GM18520 (cell line): Measurements from ENCODE around the gene PMAIP1.

ENCODE experiments used
- ATAC-seq: cut with Tn5 transposase; IDR thresholded peaks from one replicate; pipeline ENCODE4 v1.9.1; 2021; ENCODE audit not compliant: unreplicated experiment

Gene PMAIP1

DNA sequence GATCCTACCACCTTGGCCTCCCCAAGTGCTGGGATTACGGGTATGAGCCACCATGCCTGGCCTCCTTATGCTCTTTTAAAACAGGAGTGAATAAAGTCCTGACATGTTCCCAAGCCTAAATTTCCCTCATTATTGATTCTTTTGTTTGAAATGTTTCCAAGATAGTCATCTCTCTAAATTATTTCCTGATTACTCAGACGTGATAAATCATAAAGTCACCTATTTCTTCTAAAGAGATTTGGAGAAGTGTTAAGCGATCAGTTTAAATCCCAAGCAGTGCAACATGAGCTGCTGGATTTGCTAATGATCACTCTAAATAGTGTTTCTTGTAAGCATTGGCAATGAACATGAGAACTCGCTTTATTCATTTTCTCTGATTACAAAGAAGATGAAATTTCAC is 51.8 kb downstream of the PMAIP1 start:
- ATAC-seq, result no peak

DNA sequence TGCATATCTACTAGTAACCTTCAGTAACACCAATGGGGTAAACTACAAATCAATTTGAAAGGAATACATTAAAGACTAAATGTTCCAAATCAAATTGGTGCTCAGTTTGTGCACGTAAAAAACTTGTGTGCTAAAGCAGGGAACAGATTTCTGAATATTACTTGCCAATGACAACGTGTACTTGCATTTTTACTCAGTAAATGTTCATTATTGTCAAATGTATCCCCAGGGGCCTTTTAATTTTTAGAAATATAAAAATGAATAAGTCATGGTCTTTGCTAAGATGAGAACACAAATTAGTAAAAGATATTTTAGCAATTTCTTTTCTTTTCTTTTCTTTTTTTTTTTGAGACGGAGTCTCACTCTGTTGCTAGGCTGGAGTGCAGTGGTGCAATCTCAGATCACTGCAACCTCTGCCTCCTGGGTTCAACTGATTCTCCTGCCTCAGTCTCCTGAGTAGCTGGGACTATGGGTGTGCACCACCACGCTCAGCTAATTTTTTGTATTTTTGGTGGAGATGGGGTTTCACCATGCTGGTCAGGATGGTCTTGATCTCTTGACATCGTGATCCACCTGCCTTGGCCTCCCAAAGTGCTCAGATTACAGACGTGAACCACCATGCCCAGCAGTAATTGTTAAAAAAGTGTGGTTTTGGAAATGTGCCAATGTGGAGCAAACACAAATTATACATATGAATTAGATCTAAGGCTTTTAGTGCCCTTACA is 52.6 kb downstream of the PMAIP1 start:
- no peak for ATAC-seq
